Stimulated activated CD8-positive, alpha-beta memory T cell treated with anti-CD3 and anti-CD28 coated beads, Interleukin-15, amount 100 ng/mL, for 24 hours (primary cell): Measurements from ENCODE around the gene HMGN1.

Experiments used
- DNase-seq: peaks from one replicate; pipeline ENCODE4 v3.0.0-alpha.2; 2020; ENCODE audit warnings: low read depth

The HMGN1 gene

GRCh38 chr21:39296891-39297290 is 52.0 kb downstream of the HMGN1 start:
- DNase-seq = no peak
